ENCODE results near the gene TEFM.
A peak's percentile ranks its signal among the peaks of the same experiment; 100 is the strongest.
"Not testable (repeated sequence)": the region's sequence is repeated elsewhere in the genome, so short reads cannot be mapped to it uniquely, and the experiment has no call there.

The TEFM gene

GRCh38 chr17:30920282-30920681 lies 14.2 kb upstream of the TEFM start:
- peak; percentile 53 for DNase-seq (ENCODE audit: low read depth)
- peak; percentile 22 for TF ChIP-seq CTCF (conservative IDR thresholded peaks at IDR 0.05; ENCODE audit: low read depth, low read length)
- no peak overlapping the region for H3K4me3 ChIP-seq (ENCODE audit: low read depth, low read length)

- no peak for DNase-seq (ENCODE audit: low read depth)
- TF ChIP-seq CTCF (conservative IDR thresholded peaks at IDR 0.05; ENCODE audit: low read depth, low read length) = no peak
- no peak overlapping the region for H3K4me3 ChIP-seq (ENCODE audit: low read depth, low read length)
Measured at GRCh38 chr17:30917050-30917449, 11.0 kb upstream of the TEFM start.

- DNase-seq (ENCODE audit: low read depth) = no peak
- TF ChIP-seq CTCF (conservative IDR thresholded peaks at IDR 0.05; ENCODE audit: low read depth, low read length) = no peak
- H3K4me3 ChIP-seq (ENCODE audit: low read depth, low read length) = no peak overlapping the region
Measured at GRCh38 chr17:30915833-30916611, 10.0 kb upstream of the TEFM start.

GRCh38 chr17:30913955-30914354 lies 7.9 kb upstream of the TEFM start:
- H3K4me3 ChIP-seq (ENCODE audit: low read depth, low read length) = no peak overlapping the region
- TF ChIP-seq CTCF (conservative IDR thresholded peaks at IDR 0.05; ENCODE audit: low read depth, low read length) = no peak
- DNase-seq (ENCODE audit: low read depth) = no peak

GRCh38 chr17:30910151-30910550 lies 4.1 kb upstream of the TEFM start:
- DNase-seq (ENCODE audit: low read depth); H3K4me3 ChIP-seq (ENCODE audit: low read depth, low read length): not testable (repeated sequence)

GRCh38 chr17:30908717-30909420 lies 2.8 kb upstream of the TEFM start:
- DNase-seq (ENCODE audit: low read depth) = no peak
- no peak overlapping the region for H3K4me3 ChIP-seq (ENCODE audit: low read depth, low read length)
- no peak for TF ChIP-seq CTCF (conservative IDR thresholded peaks at IDR 0.05; ENCODE audit: low read depth, low read length)

GRCh38 chr17:30905742-30906100 lies 317 bp downstream of the TEFM start:
- DNase-seq (ENCODE audit: low read depth) = no peak
- TF ChIP-seq CTCF (conservative IDR thresholded peaks at IDR 0.05; ENCODE audit: low read depth, low read length) = no peak

More at GRCh38 chr17:30905742-30906100, 317 bp downstream of the TEFM start:
- H3K4me3 ChIP-seq (ENCODE audit: low read depth, low read length) = peak overlapping the region; percentile 83

Measured in choroid plexus epithelial cell (primary cell).